ENCODE data around the gene ECPAS.

DNA sequence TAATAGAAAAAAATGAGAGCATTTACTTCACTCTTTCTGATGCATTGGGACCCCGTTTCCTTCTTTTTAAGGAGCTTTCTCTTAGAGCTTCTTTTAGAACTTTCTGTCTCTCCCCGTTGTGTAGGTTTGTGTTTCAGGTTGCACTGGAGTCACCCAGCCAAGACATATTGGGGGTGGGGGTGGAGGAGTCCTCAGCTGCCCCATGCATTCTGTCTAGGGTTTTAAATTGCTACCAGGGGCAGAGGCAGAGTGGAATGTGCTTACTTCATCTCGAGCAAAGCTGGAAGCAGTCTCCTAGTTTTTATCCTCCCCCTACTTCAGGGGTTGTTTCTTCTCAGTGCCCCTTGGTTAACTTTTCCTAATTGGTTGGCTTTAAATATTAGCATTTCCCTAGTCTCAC is 163.6 kb downstream of the ECPAS start:
- TF ChIP-seq CTCF (IDR thresholded peaks at IDR 0.05) (no peak), POLR2A (IDR thresholded peaks at IDR 0.05) (no peak)

All from lower leg skin (tissue), 3 donors.